Measurements from ENCODE around the gene EFHC2. TPM values are rescaled to one million over a fixed set of nuclear protein-coding genes. Genes with fewer than 3 reads are reported as not detected.

The EFHC2 gene
- total RNA-seq, 2 donors from 2014 or later: 1.3 to 2.2 TPM

- WGBS, 2 experiments (ENCODE audit: insufficient coverage in 1 of 2, insufficient read length in 1 of 2): no CpG with 5 or more reads among the region's 2 CpGs
- Mint-ChIP-seq H3K27ac (no peak overlapping the region), H3K4me3 (no peak overlapping the region), H3K4me1 (no peaks in the 10 kb centered on the region), H3K27me3 (ENCODE audit: insufficient read depth) (no peaks in the 10 kb centered on the region), H3K36me3 (ENCODE audit: low read depth) (no peaks in the 10 kb centered on the region), H3K9me3 (peaks cover 47% of the 10 kb centered on the region)
- H3K4me1 ChIP-seq (ENCODE audit: control insufficient read depth, insufficient read depth, low read length): no peaks in the 10 kb centered on the region
- DNase-seq: no peak
- H3K9ac ChIP-seq (ENCODE audit: extremely low read depth, low read length, poor library complexity, severe bottlenecking): no peak overlapping the region
- H3K4me3 ChIP-seq (ENCODE audit: low read length): no peak overlapping the region
- H3K27ac ChIP-seq (ENCODE audit: low read depth, low read length): no peak overlapping the region
- TF ChIP-seq, protein P1, sequence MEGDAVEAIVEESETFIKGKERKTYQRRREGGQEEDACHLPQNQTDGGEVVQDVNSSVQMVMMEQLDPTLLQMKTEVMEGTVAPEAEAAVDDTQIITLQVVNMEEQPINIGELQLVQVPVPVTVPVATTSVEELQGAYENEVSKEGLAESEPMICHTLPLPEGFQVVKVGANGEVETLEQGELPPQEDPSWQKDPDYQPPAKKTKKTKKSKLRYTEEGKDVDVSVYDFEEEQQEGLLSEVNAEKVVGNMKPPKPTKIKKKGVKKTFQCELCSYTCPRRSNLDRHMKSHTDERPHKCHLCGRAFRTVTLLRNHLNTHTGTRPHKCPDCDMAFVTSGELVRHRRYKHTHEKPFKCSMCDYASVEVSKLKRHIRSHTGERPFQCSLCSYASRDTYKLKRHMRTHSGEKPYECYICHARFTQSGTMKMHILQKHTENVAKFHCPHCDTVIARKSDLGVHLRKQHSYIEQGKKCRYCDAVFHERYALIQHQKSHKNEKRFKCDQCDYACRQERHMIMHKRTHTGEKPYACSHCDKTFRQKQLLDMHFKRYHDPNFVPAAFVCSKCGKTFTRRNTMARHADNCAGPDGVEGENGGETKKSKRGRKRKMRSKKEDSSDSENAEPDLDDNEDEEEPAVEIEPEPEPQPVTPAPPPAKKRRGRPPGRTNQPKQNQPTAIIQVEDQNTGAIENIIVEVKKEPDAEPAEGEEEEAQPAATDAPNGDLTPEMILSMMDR (conservative IDR thresholded peaks at IDR 0.05): no peak
- no peaks in the 10 kb centered on the region for H3K27me3 ChIP-seq (ENCODE audit: control insufficient read depth, insufficient read depth, low read length, poor library complexity, severe bottlenecking)
- H3K36me3 ChIP-seq (ENCODE audit: control insufficient read depth, insufficient read depth, low read length): no peaks in the 10 kb centered on the region
- H3K9me3 ChIP-seq (ENCODE audit: control insufficient read depth, low read length): no peaks in the 10 kb centered on the region
Observed at GRCh38 chrX:44130189-44130588, 213.3 kb downstream of the EFHC2 start.

GRCh38 chrX:44113337-44113736 lies 230.1 kb downstream of the EFHC2 start:
- Histone ChIP-seq H3K9me3 (ENCODE audit: control insufficient read depth, low read length) (no peaks in the 10 kb centered on the region), H3K4me1 (ENCODE audit: control insufficient read depth, insufficient read depth, low read length) (no peaks in the 10 kb centered on the region), H3K36me3 (ENCODE audit: control insufficient read depth, insufficient read depth, low read length) (no peaks in the 10 kb centered on the region), H3K27me3 (ENCODE audit: control insufficient read depth, insufficient read depth, low read length, poor library complexity, severe bottlenecking) (no peaks in the 10 kb centered on the region), H3K9ac (ENCODE audit: extremely low read depth, low read length, poor library complexity, severe bottlenecking) (no peak overlapping the region), H3K27ac (ENCODE audit: low read depth, low read length) (no peak overlapping the region), H3K4me3 (ENCODE audit: low read length) (no peak overlapping the region)
- Mint-ChIP-seq H3K4me1 (no peaks in the 10 kb centered on the region), H3K9me3 (peaks cover 66% of the 10 kb centered on the region), H3K27me3 (ENCODE audit: insufficient read depth) (no peaks in the 10 kb centered on the region), H3K4me3 (no peak overlapping the region), H3K27ac (no peak overlapping the region), H3K36me3 (ENCODE audit: low read depth) (no peaks in the 10 kb centered on the region)
- no peak for DNase-seq
- TF ChIP-seq, protein P1 (conservative IDR thresholded peaks at IDR 0.05): no peak
- WGBS, 2 experiments (ENCODE audit: insufficient coverage in 1 of 2, insufficient read length in 1 of 2): 91% methylated on average over 2 of the region's 2 CpGs; no CpG with 5 or more reads in 1 of the 2 experiments

- no peak overlapping the region for H3K9ac ChIP-seq (ENCODE audit: extremely low read depth, low read length, poor library complexity, severe bottlenecking)
- H3K9me3 ChIP-seq (ENCODE audit: control insufficient read depth, low read length): no peaks in the 10 kb centered on the region
- H3K36me3 Mint-ChIP-seq (ENCODE audit: low read depth): no peaks in the 10 kb centered on the region
- H3K27me3 ChIP-seq (ENCODE audit: control insufficient read depth, insufficient read depth, low read length, poor library complexity, severe bottlenecking): no peaks in the 10 kb centered on the region
- WGBS, 2 experiments (ENCODE audit: insufficient coverage in 1 of 2, insufficient read length in 1 of 2): 73 to 100% methylated on average over 1 to 2 of the region's 2 CpGs
- no peaks in the 10 kb centered on the region for H3K36me3 ChIP-seq (ENCODE audit: control insufficient read depth, insufficient read depth, low read length)
- no peaks in the 10 kb centered on the region for H3K4me1 ChIP-seq (ENCODE audit: control insufficient read depth, insufficient read depth, low read length)
- H3K9me3 Mint-ChIP-seq: peaks cover 68% of the 10 kb centered on the region
- no peak overlapping the region for H3K27ac ChIP-seq (ENCODE audit: low read depth, low read length)
- DNase-seq: no peak
- H3K4me1 Mint-ChIP-seq: no peaks in the 10 kb centered on the region
- H3K4me3 Mint-ChIP-seq: no peak overlapping the region
- H3K4me3 ChIP-seq (ENCODE audit: low read length): no peak overlapping the region
- no peak overlapping the region for H3K27ac Mint-ChIP-seq
- TF ChIP-seq, protein P1 (conservative IDR thresholded peaks at IDR 0.05): no peak
- H3K27me3 Mint-ChIP-seq (ENCODE audit: insufficient read depth): no peaks in the 10 kb centered on the region
Observed at GRCh38 chrX:44106864-44107263, 236.6 kb downstream of the EFHC2 start.

Data from endodermal cell (in vitro differentiated cells).